Hepatocyte (in vitro differentiated cells): ENCODE results near the gene PTPRH. TPM values are rescaled to one million over a fixed set of nuclear protein-coding genes. Genes with fewer than 3 reads are reported as not detected.
A peak's percentile ranks its signal among the peaks of the same experiment; 100 is the strongest.

Source experiments
- DNase-seq: peaks from one replicate; pipeline ENCODE4 v3.0.0-alpha.2; 2016; ENCODE audit warnings: low spot score
- H2AFZ ChIP-seq: fragments of 200-600 bp; sonication (generic); 2 replicates; pipeline ENCODE4 v1.6.0; 2016; ENCODE audit warnings: antibody characterized with exemption, mild to moderate bottlenecking
- H3K27ac ChIP-seq: fragments of 200-600 bp; sonication (generic); 2 replicates; pipeline ENCODE4 v1.5.1; 2016; ENCODE audit warnings: mild to moderate bottlenecking
- H3K27me3 ChIP-seq: fragments of 200-600 bp; sonication (generic); 2 replicates; pipeline ENCODE4 v1.6.1; 2016
- H3K36me3 ChIP-seq: fragments of 200-600 bp; sonication (generic); replicated peaks from 2 replicates; pipeline ENCODE4 v1.5.1; 2016; ENCODE audit warnings: low read depth; ENCODE audit not compliant: insufficient read depth
- H3K4me1 ChIP-seq: fragments of 200-600 bp; sonication (generic); 2 replicates; pipeline ENCODE4 v1.5.1; 2016; ENCODE audit warnings: mild to moderate bottlenecking, moderate library complexity; ENCODE audit not compliant: insufficient read depth
- H3K4me2 ChIP-seq: fragments of 200-600 bp; sonication (generic); 2 replicates; pipeline ENCODE4 v1.6.0; 2016
- H3K4me3 ChIP-seq: fragments of 200-600 bp; sonication (generic); 2 replicates; pipeline ENCODE4 v1.5.1; 2016; ENCODE audit warnings: mild to moderate bottlenecking
- H3K79me2 ChIP-seq: fragments of 200-600 bp; sonication (generic); 2 replicates; pipeline ENCODE4 v1.6.0; 2017; ENCODE audit warnings: mild to moderate bottlenecking
- H3K9me2 ChIP-seq: fragments of 200-600 bp; sonication (generic); replicated peaks from 2 replicates; pipeline ENCODE4 v1.6.0; 2017; ENCODE audit warnings: mild to moderate bottlenecking; ENCODE audit not compliant: insufficient read depth
- H3K9me3 ChIP-seq: fragments of 200-600 bp; sonication (generic); 2 replicates; pipeline ENCODE4 v1.5.1; 2016; ENCODE audit warnings: low read depth, mild to moderate bottlenecking
- H4K20me1 ChIP-seq: fragments of 200-600 bp; sonication (generic); 2 replicates; pipeline ENCODE4 v1.6.0; 2016; ENCODE audit warnings: mild to moderate bottlenecking; ENCODE audit not compliant: insufficient read depth, poor library complexity, severe bottlenecking
- CTCF ChIP-seq: fragments of 200-600 bp; sonication (generic); IDR thresholded peaks from 2 replicates; pipeline ENCODE4 v1.5.1; 2016; ENCODE audit warnings: antibody characterized with exemption, mild to moderate bottlenecking; ENCODE audit not compliant: poor library complexity
- EZH2 ChIP-seq: fragments of 200-600 bp; sonication (generic); IDR thresholded peaks from 2 replicates; pipeline ENCODE4 v1.6.1; 2016; ENCODE audit warnings: antibody characterized with exemption, mild to moderate bottlenecking, borderline replicate concordance
- EZH2phosphoT487 ChIP-seq: fragments of 200-600 bp; sonication (generic); IDR thresholded peaks from one replicate; pipeline ENCODE4 v1.6.1; 2018; ENCODE audit warnings: antibody characterized with exemption, mild to moderate bottlenecking, low read depth, moderate library complexity; ENCODE audit not compliant: unreplicated experiment, severe bottlenecking
- WGBS: methylation state at CpG from one replicate; pipeline ENCODE4 v1.1.6; 2016; ENCODE audit warnings: low lambda C conversion rate; ENCODE audit errors: missing lambda C conversion rate; 5-methylcytosine and 5-hydroxymethylcytosine counted together
- polyA plus RNA-seq: library from polyadenylated mRNA; unstranded; fragments of >200 nt; fragmentation: Nextera tagmentation; extraction: Ambion mirVana; gene quantifications from 2 replicates; pipeline ENCODE4 v1.2.1, GENCODE V29; 2016
- total RNA-seq: library from RNA; depleted of rRNA; stranded (reverse); fragments of >200 nt; gene quantifications from 2 replicates; pipeline ENCODE4 v1.2.3, GENCODE V29; 2014

The PTPRH gene
- total and polyA plus RNA-seq, 2 experiments from 2014 or later: 7.3 to 30.9 TPM

GRCh38 chr19:55149078-55150003, 60.0 kb downstream of the PTPRH start, which contains the start of gene TNNT1:
Gene TNNT1 (minus strand): TSS chr19:55149206. CDS start chr19:55147157, 2,049 bp downstream.
- H3K36me3 ChIP-seq: no peaks in the 10 kb centered on the region
- no peak within 1 kb of the TSS for H3K4me2 ChIP-seq
- H3K27ac ChIP-seq: no peak within 1 kb of the TSS
- no peak within 1 kb of the TSS for H2AFZ ChIP-seq
- H3K9me2 ChIP-seq: no peaks in the 10 kb centered on the region
- H3K4me3 ChIP-seq: no peak within 1 kb of the TSS
- H3K9me3 ChIP-seq: no peaks in the 10 kb centered on the region
- H3K4me1 ChIP-seq: no peaks in the 10 kb centered on the region
- WGBS: 24% methylated on average over 13 of the region's 18 CpGs
- peak; percentile 60 for DNase-seq
- TF ChIP-seq EZH2phosphoT487: no peak
- H4K20me1 ChIP-seq: no peaks in the 10 kb centered on the region
- H3K79me2 ChIP-seq: no peaks in the 10 kb centered on the region
- H3K27me3 ChIP-seq: peaks cover 44% of the 10 kb centered on the region

DNA sequence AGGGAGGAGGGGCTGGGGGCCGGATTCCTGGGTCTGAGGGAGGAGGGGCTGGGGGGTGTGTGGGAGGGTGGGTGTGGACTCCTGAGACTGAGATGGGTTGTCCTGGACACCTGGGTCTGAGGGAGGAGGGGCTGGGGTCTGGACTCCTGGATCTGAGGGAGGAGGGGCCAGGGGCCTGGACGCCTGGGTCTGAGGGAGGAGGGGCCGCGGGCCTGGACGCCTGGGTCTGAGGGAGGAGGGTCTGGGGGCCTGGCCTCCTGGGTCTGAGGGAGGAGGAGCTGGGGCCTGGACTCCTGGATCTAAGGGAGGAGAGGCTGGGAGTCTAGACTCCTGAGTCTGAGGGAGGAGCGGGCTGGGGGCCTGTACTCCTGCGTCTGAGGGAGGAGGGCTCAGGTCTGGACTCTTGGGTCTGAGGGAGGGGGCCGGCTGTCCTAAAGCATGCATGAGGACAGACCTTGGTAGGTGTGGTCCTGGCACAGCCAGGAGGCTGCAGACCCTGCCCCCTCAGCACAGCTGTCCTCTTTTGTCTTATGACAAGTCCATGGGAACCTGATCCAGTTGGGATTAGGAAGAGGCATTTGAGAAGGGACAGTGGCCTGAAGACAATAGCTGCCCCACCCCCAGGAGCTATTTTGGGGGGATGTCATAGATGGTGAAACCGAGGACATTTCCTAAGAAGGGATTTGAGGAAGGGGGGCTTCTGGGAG, 61.6 kb downstream of the PTPRH start:
- no peaks in the 10 kb centered on the region for H3K79me2 ChIP-seq
- peaks cover 57% of the 10 kb centered on the region for H3K27me3 ChIP-seq
- H3K9me2 ChIP-seq: no peaks in the 10 kb centered on the region
- WGBS: 46% methylated on average over 4 of the region's 9 CpGs
- no peaks in the 10 kb centered on the region for H3K4me1 ChIP-seq
- no peak overlapping the region for H3K4me2 ChIP-seq
- H4K20me1 ChIP-seq: no peaks in the 10 kb centered on the region
- no peak for TF ChIP-seq EZH2
- no peak for TF ChIP-seq EZH2phosphoT487
- TF ChIP-seq CTCF: no peak
- no peak for DNase-seq
- H3K27ac ChIP-seq: no peak overlapping the region
- no peaks in the 10 kb centered on the region for H3K36me3 ChIP-seq
- H2AFZ ChIP-seq: no peak overlapping the region
- no peak overlapping the region for H3K4me3 ChIP-seq
- H3K9me3 ChIP-seq: no peaks in the 10 kb centered on the region

DNA sequence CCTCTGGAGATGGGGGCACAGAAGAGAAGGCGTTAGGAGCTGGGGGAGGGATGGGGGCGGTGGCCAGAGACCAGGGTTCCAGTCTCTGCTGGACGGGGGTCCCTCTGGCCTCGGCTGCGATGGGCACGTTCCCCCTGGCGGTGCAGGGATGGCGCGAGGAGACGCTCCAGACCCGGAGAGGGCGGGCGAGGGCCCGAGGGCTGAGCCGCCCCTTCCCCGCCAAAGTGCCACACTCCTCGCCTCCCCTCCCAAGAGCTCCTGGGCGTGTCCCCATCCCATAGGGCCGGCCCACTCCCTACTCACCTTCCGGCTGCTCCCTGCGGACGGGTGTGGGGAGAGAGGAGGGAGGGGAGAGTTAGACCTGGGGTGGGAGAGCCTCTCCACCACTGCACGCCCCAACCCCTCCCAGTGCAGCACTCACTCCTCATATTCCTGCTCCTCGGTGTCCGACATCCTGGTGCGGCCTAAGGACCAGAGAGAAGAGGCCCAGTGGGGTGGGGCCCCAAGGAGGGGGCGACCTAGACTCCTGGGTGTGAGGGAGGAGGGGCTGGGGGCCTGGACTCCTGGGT, 62.5 kb downstream of the PTPRH start:
- Histone ChIP-seq H3K27me3 (peaks cover 62% of the 10 kb centered on the region), H3K4me2 (peak overlapping the region; percentile 73), H3K4me3 (no peak overlapping the region), H3K27ac (no peak overlapping the region), H3K4me1 (no peaks in the 10 kb centered on the region), H3K9me3 (no peaks in the 10 kb centered on the region), H3K9me2 (no peaks in the 10 kb centered on the region), H3K79me2 (no peaks in the 10 kb centered on the region), H2AFZ (no peak overlapping the region), H3K36me3 (no peaks in the 10 kb centered on the region), H4K20me1 (no peaks in the 10 kb centered on the region)
- TF ChIP-seq EZH2phosphoT487 (no peak), CTCF (no peak), EZH2 (no peak)
- WGBS: 4% methylated on average over 8 of the region's 27 CpGs
- peak; percentile 44 for DNase-seq
